Measurements from ENCODE around the gene DUSP7. TPM values are rescaled to one million over a fixed set of nuclear protein-coding genes. Genes with fewer than 3 reads are reported as not detected.

Gene DUSP7
- total and polyA plus RNA-seq, 9 of the 15 experiments (the other 6 are each of a cell fraction or from before 2014, with no cell fraction given), result 0.45 to 15.8 (median 8.2) TPM

DNA sequence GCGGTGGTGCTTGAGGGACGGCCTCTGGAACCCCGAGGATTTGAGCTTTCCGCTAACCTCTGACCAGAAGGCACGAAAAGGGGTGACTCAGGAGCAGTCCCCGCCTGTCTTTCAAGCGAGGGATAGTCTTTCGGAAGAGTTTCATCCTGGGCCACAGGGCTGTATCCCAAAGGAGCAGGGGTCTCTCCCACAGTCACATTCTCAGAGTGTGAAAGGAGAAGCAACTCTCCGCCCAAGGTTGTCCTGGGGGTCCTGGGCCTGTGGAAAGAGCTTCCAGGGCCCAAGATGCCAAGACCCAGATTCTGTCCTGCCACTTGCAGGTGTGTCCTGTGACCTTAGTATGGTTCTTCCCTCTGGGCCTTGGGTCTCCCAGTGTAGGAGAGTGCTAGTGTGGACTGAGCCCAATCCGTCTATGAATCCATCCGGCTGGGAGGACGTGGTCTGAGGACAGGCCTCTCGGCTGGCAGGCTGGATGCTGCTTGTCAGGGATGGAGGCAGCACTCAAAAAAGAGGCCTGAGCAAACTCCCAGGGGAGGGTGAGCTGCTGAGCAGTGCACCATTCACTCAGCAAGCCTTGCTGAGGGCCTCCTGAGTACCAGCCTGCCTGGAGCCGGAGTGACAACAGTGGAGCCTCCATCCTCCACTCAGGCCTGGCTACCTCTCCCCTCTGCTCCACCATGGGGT is 1.6 kb upstream of the DUSP7 start:
- H2AFZ ChIP-seq (ENCODE audit: low read depth, low read length), result peak overlapping the region; percentile 89
- no peak for ATAC-seq
- peaks cover 32% of the 10 kb centered on the region for H3K79me2 ChIP-seq (ENCODE audit: control insufficient read depth, insufficient read depth, low read length)
- H3K4me1 ChIP-seq (replicated peaks in 1 of 2; ENCODE audit: control insufficient read depth in 2 of 2, insufficient read depth in 2 of 2, low read length in 2 of 2), result peaks cover 10 to 46% of the 10 kb centered on the region in 2 experiments; a peak in 4 of 5 replicates
- no peak overlapping the region for H3K4me3 ChIP-seq
- no peak overlapping the region; the same call in 2 of the 3 replicates for H3K27ac ChIP-seq (ENCODE audit: extremely low read depth, low read depth, low read length)
- intact Hi-C loops (cut with micrococcal nuclease) (loop anchor here (2.0 kb wide), 1 partner anchor 115 kb away; the partner anchor contains the start of gene PARP3), in situ Hi-C loops (cut with MboI) (no loop called here)
- H3K9ac ChIP-seq (ENCODE audit: insufficient read depth in 1 of 2, low read depth in 2 of 2, low read length in 2 of 2), result peak overlapping the region; percentile 41 to 86; a peak in 3 of 4 replicates
- H3K4me2 ChIP-seq (ENCODE audit: insufficient read depth, low read length), result peak overlapping the region; percentile 73
- no peaks in the 10 kb centered on the region for H3K9me3 ChIP-seq (replicated peaks; ENCODE audit: control insufficient read depth, insufficient read depth, low read depth, low read length)
- peaks cover 16% of the 10 kb centered on the region; the same call in 2 of the 3 replicates for H3K36me3 ChIP-seq (ENCODE audit: control insufficient read depth, insufficient read depth, low read length)
- 0 out of 2 replicates have a peak, but pooled peaks cover 6% of the 10 kb centered on the region for H4K20me1 ChIP-seq (replicated peaks; ENCODE audit: control insufficient read depth, insufficient read depth, low read length)
- DNase-seq (ENCODE audit: extremely low read depth in 1 of 4, low spot score in 3 of 4), result no peak
- ChIA-PET CTCF (ENCODE audit: low intra/inter-chr PET ratio) (interaction anchor here (1.4 kb wide), 1 partner anchor 66 kb away, joined by 3 read pairs; no protein-coding TSS in a partner anchor), POLR2A (interaction anchor here (0.6 to 1.0 kb wide), 3 partner anchors 11 to 104 kb away, joined by 3 to 4 read pairs (median 3); no protein-coding TSS in a partner anchor)
- H3K27me3 ChIP-seq (ENCODE audit: control insufficient read depth in 2 of 2, insufficient read depth in 2 of 2, low read length in 2 of 2), result no peaks in the 10 kb centered on the region
- no peak for FAIRE-seq
- WGBS (ENCODE audit: insufficient coverage, low coverage, missing lambda C conversion rate), result 62% methylated on average over 6 of the region's 14 CpGs
- BruUV-seq (replicated peaks), result no TSS peak
- no peaks in the 10 kb centered on the region for H3K9me1 ChIP-seq (ENCODE audit: control insufficient read depth, insufficient read depth, low read length)
- TF ChIP-seq CTBP1 (IDR thresholded peaks at IDR 0.05; ENCODE audit: borderline replicate concordance), result no peak
- no peak for TF ChIP-seq MCM5 (IDR thresholded peaks at IDR 0.05; ENCODE audit: low read depth)
- no peak for TF ChIP-seq ZNF609 (CRISPR knock-in tag; IDR thresholded peaks at IDR 0.05; ENCODE audit: borderline replicate concordance)
- TF ChIP-seq, protein P1, sequence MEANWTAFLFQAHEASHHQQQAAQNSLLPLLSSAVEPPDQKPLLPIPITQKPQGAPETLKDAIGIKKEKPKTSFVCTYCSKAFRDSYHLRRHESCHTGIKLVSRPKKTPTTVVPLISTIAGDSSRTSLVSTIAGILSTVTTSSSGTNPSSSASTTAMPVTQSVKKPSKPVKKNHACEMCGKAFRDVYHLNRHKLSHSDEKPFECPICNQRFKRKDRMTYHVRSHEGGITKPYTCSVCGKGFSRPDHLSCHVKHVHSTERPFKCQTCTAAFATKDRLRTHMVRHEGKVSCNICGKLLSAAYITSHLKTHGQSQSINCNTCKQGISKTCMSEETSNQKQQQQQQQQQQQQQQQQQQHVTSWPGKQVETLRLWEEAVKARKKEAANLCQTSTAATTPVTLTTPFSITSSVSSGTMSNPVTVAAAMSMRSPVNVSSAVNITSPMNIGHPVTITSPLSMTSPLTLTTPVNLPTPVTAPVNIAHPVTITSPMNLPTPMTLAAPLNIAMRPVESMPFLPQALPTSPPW (CRISPR knock-in tag; IDR thresholded peaks at IDR 0.05), result no peak
- no peak for TF ChIP-seq GABPA (tag; conservative IDR thresholded peaks at IDR 0.05; ENCODE audit: low read depth)
- TF ChIP-seq NCOA2 (IDR thresholded peaks at IDR 0.05; ENCODE audit: partially characterized antibody in 2 of 2), result no peak
- TF ChIP-seq ZNF134 (CRISPR knock-in tag; conservative IDR thresholded peaks at IDR 0.05), result no peak
- TF ChIP-seq POLR3G (IDR thresholded peaks at IDR 0.05; ENCODE audit: extremely low read depth, insufficient read length, insufficient replicate concordance), result no peak
- TF ChIP-seq, protein P2, sequence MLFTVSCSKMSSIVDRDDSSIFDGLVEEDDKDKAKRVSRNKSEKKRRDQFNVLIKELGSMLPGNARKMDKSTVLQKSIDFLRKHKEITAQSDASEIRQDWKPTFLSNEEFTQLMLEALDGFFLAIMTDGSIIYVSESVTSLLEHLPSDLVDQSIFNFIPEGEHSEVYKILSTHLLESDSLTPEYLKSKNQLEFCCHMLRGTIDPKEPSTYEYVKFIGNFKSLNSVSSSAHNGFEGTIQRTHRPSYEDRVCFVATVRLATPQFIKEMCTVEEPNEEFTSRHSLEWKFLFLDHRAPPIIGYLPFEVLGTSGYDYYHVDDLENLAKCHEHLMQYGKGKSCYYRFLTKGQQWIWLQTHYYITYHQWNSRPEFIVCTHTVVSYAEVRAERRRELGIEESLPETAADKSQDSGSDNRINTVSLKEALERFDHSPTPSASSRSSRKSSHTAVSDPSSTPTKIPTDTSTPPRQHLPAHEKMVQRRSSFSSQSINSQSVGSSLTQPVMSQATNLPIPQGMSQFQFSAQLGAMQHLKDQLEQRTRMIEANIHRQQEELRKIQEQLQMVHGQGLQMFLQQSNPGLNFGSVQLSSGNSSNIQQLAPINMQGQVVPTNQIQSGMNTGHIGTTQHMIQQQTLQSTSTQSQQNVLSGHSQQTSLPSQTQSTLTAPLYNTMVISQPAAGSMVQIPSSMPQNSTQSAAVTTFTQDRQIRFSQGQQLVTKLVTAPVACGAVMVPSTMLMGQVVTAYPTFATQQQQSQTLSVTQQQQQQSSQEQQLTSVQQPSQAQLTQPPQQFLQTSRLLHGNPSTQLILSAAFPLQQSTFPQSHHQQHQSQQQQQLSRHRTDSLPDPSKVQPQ (CRISPR knock-in tag; IDR thresholded peaks at IDR 0.05; ENCODE audit: borderline replicate concordance), result no peak
